Measurements from ENCODE around the gene ATF7IP2. TPM values are rescaled to one million over a fixed set of nuclear protein-coding genes. Genes with fewer than 3 reads are reported as not detected.

ATF7IP2 gene
- total and polyA plus RNA-seq, 11 donors: 32.4 to 54.7 (median 43.2) TPM

GRCh38 chr16:10522966-10523365 lies 137.1 kb downstream of the ATF7IP2 start:
- Histone ChIP-seq H3K9me3 (no peaks in the 10 kb centered on the region), H3K27me3 (no peaks in the 10 kb centered on the region), H3K4me1 (no peaks in the 10 kb centered on the region), H3K4me3 (no peak overlapping the region), H3K27ac (no peak overlapping the region), H3K36me3 (peaks cover 0 to 65% (median 29%) of the 10 kb centered on the region in 9 donors)
- TF ChIP-seq, protein P1, sequence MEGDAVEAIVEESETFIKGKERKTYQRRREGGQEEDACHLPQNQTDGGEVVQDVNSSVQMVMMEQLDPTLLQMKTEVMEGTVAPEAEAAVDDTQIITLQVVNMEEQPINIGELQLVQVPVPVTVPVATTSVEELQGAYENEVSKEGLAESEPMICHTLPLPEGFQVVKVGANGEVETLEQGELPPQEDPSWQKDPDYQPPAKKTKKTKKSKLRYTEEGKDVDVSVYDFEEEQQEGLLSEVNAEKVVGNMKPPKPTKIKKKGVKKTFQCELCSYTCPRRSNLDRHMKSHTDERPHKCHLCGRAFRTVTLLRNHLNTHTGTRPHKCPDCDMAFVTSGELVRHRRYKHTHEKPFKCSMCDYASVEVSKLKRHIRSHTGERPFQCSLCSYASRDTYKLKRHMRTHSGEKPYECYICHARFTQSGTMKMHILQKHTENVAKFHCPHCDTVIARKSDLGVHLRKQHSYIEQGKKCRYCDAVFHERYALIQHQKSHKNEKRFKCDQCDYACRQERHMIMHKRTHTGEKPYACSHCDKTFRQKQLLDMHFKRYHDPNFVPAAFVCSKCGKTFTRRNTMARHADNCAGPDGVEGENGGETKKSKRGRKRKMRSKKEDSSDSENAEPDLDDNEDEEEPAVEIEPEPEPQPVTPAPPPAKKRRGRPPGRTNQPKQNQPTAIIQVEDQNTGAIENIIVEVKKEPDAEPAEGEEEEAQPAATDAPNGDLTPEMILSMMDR (IDR thresholded peaks at IDR 0.05): no peak
- ATAC-seq: no peak
- intact Hi-C loops (cut with DNase I): loop anchor here in 6 of 10 donors (5.0 to 10.0 kb wide), 7 partner anchors 52 to 402 kb away; partner anchors contain the start of gene EMP2 (in 1 of the 6)
- DNase-seq: no peak
- 83 to 91% (median 84%) methylated on average over 2 of the region's 2 CpGs for WGBS, 4 donors

DNA sequence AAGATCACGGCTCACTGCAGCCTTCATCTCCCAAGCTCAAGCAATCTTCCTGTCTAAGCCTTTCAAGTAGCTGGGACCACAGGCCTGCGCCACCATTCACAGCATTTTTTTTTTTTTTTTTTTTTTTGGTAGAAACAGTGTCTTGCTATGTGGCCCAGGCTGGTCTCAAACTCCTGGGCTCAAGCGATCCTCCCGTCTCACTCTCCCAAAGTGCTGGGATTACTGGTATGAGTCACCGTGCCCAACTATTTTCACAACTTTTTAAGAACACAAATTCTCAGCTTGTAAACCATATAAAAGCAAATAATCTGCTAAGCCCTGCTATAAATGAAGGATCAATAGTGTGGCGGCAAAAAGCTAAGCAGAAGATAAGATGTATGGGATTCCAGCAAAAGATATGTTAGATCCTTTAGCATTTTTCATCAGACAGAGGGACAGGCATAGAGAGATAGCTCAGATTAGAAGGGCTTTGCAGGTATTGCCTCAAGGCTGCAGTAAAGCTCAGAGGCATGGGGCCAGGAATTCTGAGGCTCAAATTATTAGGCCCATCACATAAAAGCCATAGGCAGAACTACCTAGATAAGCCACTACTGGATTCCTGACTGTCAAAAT lies 139.5 kb downstream of the ATF7IP2 start:
- Histone ChIP-seq H3K27me3 (no peaks in the 10 kb centered on the region), H3K9me3 (no peaks in the 10 kb centered on the region), H3K36me3 (peaks cover 0 to 82% (median 33%) of the 10 kb centered on the region in 9 donors), H3K4me3 (no peak overlapping the region), H3K4me1 (peaks cover 0 to 2% (median under 1%) of the 10 kb centered on the region in 12 donors), H3K27ac (no peak overlapping the region)
- TF ChIP-seq POLR2A (IDR thresholded peaks at IDR 0.05): no peak
- TF ChIP-seq, protein P1 (IDR thresholded peaks at IDR 0.05): no peak
- DNase-seq (no peak), ATAC-seq (no peak)
- 97 to 99% (median 97%) methylated on average over 6 of the region's 6 CpGs for whole genome bisulfite sequencing, 4 donors
- intact Hi-C loops (cut with DNase I): loop anchor here in 5 of 10 donors (5.0 to 10.0 kb wide), 6 partner anchors 47 to 399 kb away; partner anchors contain the start of gene EMP2 (in 1 of the 5)

DNA sequence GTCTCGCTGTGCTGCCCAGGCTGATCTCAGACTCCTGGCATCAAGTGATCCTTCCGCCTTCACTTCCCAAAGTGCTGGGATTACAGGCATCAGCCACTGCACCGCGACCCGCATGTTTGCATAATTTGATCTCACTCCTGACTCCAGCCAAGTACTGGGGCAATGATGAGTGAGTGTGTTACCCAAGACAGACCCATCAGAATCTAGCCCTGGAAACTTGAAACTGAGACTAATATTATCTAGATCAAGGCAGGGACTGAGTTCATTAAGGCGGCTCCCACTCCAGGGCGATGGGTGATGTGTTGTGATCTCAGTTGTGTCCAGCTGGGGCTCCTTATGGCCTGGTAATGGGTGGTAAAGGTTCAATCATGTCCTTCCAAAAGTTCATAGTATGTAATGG lies 141.1 kb downstream of the ATF7IP2 start:
- H3K4me1 ChIP-seq: peaks cover 0 to 9% (median 4%) of the 10 kb centered on the region in 12 donors
- intact Hi-C loops (cut with DNase I): loop anchor here in 5 of 10 donors (5.0 to 10.0 kb wide), 6 partner anchors 45 to 398 kb away; partner anchors contain the start of gene EMP2 (in 1 of the 5)
- TF ChIP-seq, protein P1 (IDR thresholded peaks at IDR 0.05): no peak
- TF ChIP-seq POLR2A (IDR thresholded peaks at IDR 0.05): no peak
- H3K27ac ChIP-seq: no peak overlapping the region
- no peak for ATAC-seq
- no peak for DNase-seq
- no peak overlapping the region for H3K4me3 ChIP-seq
- no peaks in the 10 kb centered on the region for H3K9me3 ChIP-seq
- WGBS, 4 donors: 89 to 98% (median 94%) methylated on average over 7 of the region's 7 CpGs
- peaks cover 0 to 82% (median 42%) of the 10 kb centered on the region in 9 donors for H3K36me3 ChIP-seq
- no peaks in the 10 kb centered on the region for H3K27me3 ChIP-seq

- 93 to 98% (median 96%) methylated on average over 8 of the region's 8 CpGs for WGBS, 4 donors
- ATAC-seq: no peak
These were observed 142.8 kb downstream of the ATF7IP2 start for GRCh38 chr16:10528635-10529034.

More at GRCh38 chr16:10528635-10529034, 142.8 kb downstream of the ATF7IP2 start:
- DNase-seq: no peak
- no peaks in the 10 kb centered on the region for H3K9me3 ChIP-seq
- no peak for TF ChIP-seq POLR2A (IDR thresholded peaks at IDR 0.05)
- TF ChIP-seq, protein P1 (IDR thresholded peaks at IDR 0.05): no peak
- no peak overlapping the region for H3K27ac ChIP-seq
- H3K4me3 ChIP-seq: no peak overlapping the region
- H3K4me1 ChIP-seq: peaks cover 0 to 9% (median 4%) of the 10 kb centered on the region in 12 donors
- intact Hi-C loops (cut with DNase I): loop anchor here in 5 of 10 donors (5.0 to 10.0 kb wide), 6 partner anchors 44 to 396 kb away; partner anchors contain the start of gene EMP2 (in 1 of the 5)
- H3K27me3 ChIP-seq: no peaks in the 10 kb centered on the region
- H3K36me3 ChIP-seq: peaks cover 0 to 90% (median 55%) of the 10 kb centered on the region in 9 donors
